22Rv1 (cell line): ENCODE data around the gene FOXP1.

Source experiments
- CTCF ChIP-seq: fragments of 450-650 bp; IDR thresholded peaks from 2 replicates; pipeline ENCODE4 v1.5.1; 2017; ENCODE audit warnings: mild to moderate bottlenecking
- ZFX ChIP-seq: fragments of 450-650 bp; IDR thresholded peaks from 2 replicates; pipeline ENCODE4 v1.6.1; 2017; ENCODE audit warnings: antibody characterized with exemption, borderline replicate concordance

GRCh38 chr3:71329817-71330216 lies 253.7 kb downstream of the FOXP1 start:
- TF ChIP-seq CTCF, result no peak
- no peak for TF ChIP-seq ZFX
